Stimulated activated CD8-positive, alpha-beta memory T cell treated with anti-CD3 and anti-CD28 coated beads, Interleukin-7, amount 100 ng/mL, for 1 hour (primary cell): Measurements from ENCODE around the gene CD52.
"Not testable (repeated sequence)": the region's sequence is repeated elsewhere in the genome, so short reads cannot be mapped to it uniquely, and the experiment has no call there.

Source experiments
- DNase-seq, 2 donors: peaks; one replicate each; pipeline ENCODE4 v3.0.0-alpha.2; 2020; ENCODE audit warnings: low read depth in 2 of 2

CD52 gene

GRCh38 chr1:26300578-26301275 lies 17.0 kb upstream of the CD52 start:
- DNase-seq: no peak

- no peak for DNase-seq
Measured at GRCh38 chr1:26302733-26303405, 14.9 kb upstream of the CD52 start.

GRCh38 chr1:26305667-26306289 lies 12.0 kb upstream of the CD52 start:
- DNase-seq: no peak

GRCh38 chr1:26306290-26307229 lies 11.2 kb upstream of the CD52 start, which contains the start of gene UBXN11:
Gene UBXN11, minus strand, starts transcription at chr1:26306636. Its CDS starts 3,753 bp downstream, at chr1:26302883.
- DNase-seq: peak; percentile 76 to 80

GRCh38 chr1:26307363-26307781 lies 10.4 kb upstream of the CD52 start:
- DNase-seq: no peak

- not testable (repeated sequence) for DNase-seq
Measured at GRCh38 chr1:26307966-26308899, 9.5 kb upstream of the CD52 start.

GRCh38 chr1:26314501-26314900 lies 3.3 kb upstream of the CD52 start:
- DNase-seq: no peak

- no peak for DNase-seq
Measured at GRCh38 chr1:26315874-26316850, 1.6 kb upstream of the CD52 start.

- DNase-seq: no peak
Measured at GRCh38 chr1:26317146-26317545, 612 bp upstream of the CD52 start.

GRCh38 chr1:26318338-26319064 lies 743 bp downstream of the CD52 start:
- DNase-seq: no peak

- no peak for DNase-seq
Measured at GRCh38 chr1:26320896-26321295, 3.1 kb downstream of the CD52 start.

- DNase-seq: peak; percentile 88 to 97
Measured at GRCh38 chr1:26321315-26322041, 3.7 kb downstream of the CD52 start.

- DNase-seq: no peak
Measured at GRCh38 chr1:26322042-26322331, 4.2 kb downstream of the CD52 start.

- no peak for DNase-seq
Measured at GRCh38 chr1:26323382-26323781, 5.6 kb downstream of the CD52 start.

GRCh38 chr1:26324550-26324949 lies 6.8 kb downstream of the CD52 start:
- DNase-seq: no peak

- no peak for DNase-seq
Measured at GRCh38 chr1:26327956-26328362, 10.2 kb downstream of the CD52 start.

GRCh38 chr1:26328597-26328996 lies 10.8 kb downstream of the CD52 start:
- DNase-seq: no peak

- DNase-seq: not testable (repeated sequence)
Measured at GRCh38 chr1:26329380-26329779, 11.6 kb downstream of the CD52 start.
